ENCODE results near the gene ABL2.
"Not testable (repeated sequence)": the region's sequence is repeated elsewhere in the genome, so short reads cannot be mapped to it uniquely, and the experiment has no call there.

The ABL2 gene

GRCh38 chr1:179167955-179168354, 61.5 kb downstream of the ABL2 start:
- ATAC-seq, result no peak

GRCh38 chr1:179167418-179167777, 62.1 kb downstream of the ABL2 start:
- no peak for ATAC-seq

GRCh38 chr1:179166663-179167417, 62.6 kb downstream of the ABL2 start:
- no peak for ATAC-seq

- no peak for ATAC-seq
Observed at GRCh38 chr1:179164494-179164893, 65.0 kb downstream of the ABL2 start.

DNA sequence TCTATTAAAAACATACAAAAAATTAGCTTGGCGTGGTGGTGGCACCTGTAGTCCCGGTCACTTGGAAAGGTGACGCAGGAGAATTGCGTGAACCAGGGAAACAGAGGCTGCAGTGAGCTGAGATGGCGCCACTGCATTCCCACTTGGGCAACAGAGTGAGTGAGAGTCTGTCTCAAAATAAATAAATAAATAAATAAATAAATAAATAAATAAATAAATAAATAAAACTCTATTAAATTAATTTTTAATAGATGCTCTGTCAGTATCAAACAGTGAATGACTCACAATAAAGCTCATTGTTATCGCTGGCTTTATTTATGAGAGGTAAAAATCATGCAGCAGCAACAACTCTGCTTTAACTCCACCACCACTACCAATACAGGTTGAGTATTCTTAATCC, 72.8 kb downstream of the ABL2 start:
- ATAC-seq, result no peak

DNA sequence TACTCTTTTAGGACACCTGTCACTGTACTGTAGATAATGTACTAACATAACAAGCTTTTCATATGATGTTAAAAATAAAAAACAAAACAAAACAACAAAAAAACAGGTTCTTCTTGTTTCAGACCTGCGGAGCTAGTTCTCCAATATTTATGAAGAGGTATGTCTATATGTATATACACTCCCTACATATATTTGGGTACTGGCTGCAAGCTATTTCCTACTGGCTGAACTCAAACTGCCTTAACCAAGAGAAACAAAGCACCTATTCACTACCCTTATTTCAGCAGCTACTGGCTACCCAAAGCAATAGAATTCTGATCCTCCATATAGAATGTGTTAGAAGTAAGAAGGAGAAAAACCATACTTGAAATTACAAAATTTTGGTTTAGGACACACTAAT, 73.5 kb downstream of the ABL2 start:
- ATAC-seq, result no peak

- no peak for ATAC-seq
Observed at GRCh38 chr1:179155615-179156014, 73.9 kb downstream of the ABL2 start.

DNA sequence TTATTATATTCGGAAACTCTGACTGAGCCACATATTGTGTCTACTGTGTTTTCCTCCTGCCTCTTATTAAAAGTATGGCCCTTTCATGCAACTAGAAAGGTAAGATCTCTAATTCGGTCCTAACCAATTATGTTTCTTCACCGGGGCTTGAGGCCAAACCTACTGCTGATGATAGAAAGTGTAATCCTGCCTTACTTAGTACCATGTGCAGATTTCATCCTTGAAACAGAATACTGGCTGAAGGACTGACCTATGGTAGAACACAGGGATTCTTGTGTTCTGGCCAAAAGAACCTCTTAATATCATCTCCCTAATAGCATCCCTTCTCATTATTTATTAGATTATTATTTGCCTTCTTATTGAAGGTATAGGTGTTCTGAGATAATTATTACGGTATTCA, 75.0 kb downstream of the ABL2 start:
- no peak for ATAC-seq

DNA sequence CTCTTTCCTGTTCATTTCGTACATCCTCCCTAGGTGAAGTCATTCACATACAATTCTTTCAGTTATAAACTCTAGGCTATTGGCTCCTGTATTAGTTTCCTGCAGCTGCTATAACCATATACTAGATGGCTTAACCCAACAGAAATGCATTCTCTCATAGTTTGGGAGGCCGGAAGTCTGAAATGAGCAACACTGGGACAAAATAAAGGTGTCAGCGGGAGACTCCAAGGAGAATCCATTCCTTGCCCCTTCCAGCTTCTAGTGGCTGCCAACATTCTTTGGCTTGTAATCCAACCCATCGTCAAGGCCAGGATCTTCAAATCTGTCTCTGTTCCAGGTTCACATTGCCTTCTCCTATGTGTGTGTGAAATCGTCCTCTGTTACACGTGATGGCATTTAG, 76.3 kb downstream of the ABL2 start:
- ATAC-seq, result no peak

GRCh38 chr1:179151908-179152682, 77.4 kb downstream of the ABL2 start:
- ATAC-seq, result no peak

GRCh38 chr1:179146911-179147310, 82.6 kb downstream of the ABL2 start:
- no peak for ATAC-seq

DNA sequence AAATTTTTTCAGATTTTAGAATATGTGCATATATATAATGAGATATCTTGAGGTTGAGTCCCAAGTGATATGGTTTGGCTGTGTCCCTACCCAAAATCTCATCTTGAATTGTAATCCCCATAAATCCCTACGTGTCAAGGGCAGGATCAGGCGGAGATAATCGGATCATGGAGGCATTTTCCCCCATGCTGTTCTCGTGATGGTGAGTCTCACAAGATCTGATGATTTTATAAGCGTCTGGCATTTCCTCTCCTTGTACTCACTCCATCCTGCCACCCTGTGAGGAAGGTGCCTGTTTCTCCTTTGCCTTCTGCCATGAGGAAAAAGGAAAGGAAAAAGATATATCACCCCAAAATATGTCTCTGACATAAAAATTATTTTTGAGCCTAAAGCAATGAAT, 83.0 kb downstream of the ABL2 start:
- no peak for ATAC-seq

DNA sequence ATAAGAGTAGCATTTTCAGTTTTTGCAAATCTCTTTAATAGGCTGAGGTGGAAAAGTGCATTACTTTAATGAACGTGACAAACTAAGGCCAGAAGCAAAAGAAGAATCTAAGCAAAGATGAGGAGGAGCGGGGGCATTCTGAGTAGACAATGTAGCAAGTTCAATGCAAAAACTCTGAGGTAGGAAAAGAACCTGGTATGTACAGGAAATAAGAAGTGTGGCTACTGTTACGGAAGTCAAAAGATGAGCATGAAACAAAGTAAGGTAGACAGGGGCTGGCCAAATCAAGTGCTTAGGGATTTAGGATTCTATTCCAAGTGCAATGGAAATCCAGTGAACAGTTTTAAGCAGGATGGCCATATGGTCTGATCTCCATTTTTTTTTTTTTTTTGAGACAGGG, 84.0 kb downstream of the ABL2 start:
- ATAC-seq, result no peak

GRCh38 chr1:179144626-179145025, 84.9 kb downstream of the ABL2 start:
- no peak for ATAC-seq

GRCh38 chr1:179143322-179143721, 86.2 kb downstream of the ABL2 start:
- peak in 1 of 2 donors; percentile 34 for ATAC-seq

DNA sequence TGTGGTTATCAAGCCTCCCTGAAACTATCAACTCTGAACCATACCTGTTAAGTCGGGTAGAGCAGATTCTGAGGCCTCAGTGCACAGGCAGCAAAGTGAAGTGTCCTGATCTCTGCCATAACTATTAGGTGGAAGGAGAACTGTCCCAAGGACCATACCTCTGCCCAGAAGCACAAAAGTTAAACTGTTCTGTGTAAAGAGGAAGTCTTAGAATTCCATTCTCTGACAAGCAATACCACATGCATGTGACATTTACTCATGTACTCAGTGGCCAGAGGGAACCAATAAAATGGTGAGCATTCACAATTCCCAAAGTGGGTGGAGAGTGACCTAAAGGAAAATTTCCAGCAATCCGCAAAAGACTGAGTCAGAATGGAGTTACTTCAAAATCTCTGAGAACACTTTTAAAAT, 86.6 kb downstream of the ABL2 start:
- no peak for ATAC-seq

DNA sequence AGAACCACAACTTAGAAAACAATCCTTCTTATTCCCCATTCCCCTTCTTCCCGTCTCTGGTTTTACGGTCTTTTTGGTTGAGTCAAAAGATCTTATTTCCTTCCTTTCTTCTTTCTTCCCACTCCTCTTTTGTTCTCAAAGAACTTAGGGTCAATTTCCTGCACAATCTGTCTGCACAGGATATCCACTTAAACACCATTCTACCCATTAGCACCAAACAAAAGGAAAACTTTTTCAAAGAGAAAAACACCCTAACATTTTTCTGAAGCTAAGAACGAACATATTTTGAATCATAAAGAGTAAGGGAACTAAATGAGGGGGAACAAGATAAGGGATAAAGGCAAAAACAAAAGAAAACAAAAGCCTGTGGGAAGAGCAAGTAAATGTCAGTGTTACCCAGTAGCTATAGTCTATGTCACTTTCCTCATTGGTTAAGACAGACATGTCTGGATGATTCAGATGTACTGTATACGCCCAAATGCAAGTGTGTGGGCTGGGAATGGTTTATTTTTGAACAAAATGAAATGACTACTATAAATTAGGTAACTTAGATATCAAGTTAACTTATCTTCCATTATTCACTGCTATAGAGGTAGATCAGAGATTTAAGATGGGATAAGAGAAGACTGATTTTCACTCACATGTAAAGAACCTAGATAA, 87.8 kb downstream of the ABL2 start:
- peak; percentile 87 to 95 for ATAC-seq

- ATAC-seq, result not testable (repeated sequence)
Observed at GRCh38 chr1:179138755-179139154, 90.7 kb downstream of the ABL2 start.

DNA sequence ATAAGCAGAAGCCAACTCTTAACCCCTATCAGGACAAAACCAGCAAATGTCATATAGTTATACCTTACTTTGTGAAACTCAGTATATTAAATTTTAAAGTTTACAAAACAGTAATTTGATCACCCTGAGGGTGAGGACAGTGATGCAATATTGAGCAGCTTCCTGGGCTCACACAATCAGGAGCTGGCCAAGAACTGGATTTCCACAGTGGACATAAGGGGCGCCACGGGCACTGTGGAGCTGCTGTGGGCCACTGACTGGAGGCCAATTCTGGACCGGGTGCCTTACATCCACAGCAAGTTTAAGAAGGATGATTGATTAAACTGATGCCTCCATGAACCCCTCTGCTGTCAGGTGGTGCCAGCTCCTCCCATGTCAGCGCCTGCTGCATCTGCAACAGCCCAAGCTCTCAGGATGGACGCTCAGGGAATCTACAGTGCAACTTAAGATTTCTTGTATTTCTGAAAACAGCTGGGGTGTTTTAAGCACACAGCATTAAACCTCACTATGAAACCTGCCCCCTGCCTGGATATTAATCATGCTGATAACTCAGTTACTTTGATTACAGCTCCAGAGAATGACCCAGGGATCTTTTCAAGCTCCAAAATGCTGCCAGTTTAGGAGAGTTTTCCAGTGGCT, 91.7 kb downstream of the ABL2 start:
- ATAC-seq, result no peak

DNA sequence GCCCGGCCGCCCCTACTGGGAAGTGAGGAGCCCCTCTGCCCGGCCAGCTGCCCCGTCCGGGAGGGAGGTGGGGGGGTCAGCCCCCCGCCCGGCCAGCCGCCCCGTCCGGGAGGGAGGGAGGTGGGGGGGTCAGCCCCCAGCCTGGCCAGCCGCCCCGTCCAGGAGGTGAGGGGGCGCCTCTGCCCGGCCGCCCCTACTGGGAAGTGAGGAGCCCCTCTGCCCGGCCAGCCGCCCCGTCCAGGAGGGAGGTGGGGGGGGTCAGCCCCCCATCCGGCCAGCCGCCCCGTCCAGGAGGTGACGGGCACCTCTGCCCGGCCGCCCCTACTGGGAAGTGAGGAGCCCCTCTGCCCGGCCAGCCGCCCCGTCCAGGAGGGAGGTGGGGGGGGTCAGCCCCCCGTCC, 93.8 kb downstream of the ABL2 start:
- not testable (repeated sequence) for ATAC-seq

- ATAC-seq, result not testable (repeated sequence)
Observed at GRCh38 chr1:179135168-179135567, 94.3 kb downstream of the ABL2 start.

DNA sequence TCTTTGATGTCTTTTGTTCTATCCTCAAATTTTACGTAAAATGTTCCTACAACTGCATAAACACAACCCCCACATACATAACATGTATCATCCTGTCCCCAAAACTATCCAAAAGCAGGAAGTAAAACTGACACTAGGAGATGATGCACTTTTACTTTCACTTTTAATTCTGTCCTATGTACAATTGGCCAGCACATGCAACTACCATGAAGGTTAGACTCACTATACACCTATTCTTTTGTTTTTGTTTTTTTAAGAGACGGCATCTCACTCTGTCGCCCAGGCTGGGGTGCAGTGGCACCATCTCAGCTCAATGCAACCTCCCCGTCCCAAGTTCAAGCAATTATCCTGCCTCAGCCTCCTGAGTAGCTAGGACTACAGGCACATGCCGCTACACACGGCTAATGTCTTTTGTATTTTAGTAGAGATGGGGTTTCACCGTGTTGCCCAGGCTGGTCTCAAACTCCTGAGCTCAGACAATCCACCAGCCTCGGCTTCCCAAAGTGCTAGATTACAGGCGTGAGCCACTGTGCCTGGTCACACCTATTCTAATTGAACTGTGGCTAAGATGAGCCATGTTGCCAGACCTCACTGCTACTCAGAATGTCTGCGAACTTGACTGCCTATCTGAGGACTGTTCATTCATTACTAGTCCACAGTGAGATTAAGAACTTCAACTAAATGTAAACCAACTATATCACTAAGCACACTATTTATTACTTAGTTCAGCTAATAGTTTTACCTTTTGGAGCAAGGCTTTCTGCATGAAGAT, 99.6 kb downstream of the ABL2 start:
- peak; percentile 91 to 97 for ATAC-seq

DNA sequence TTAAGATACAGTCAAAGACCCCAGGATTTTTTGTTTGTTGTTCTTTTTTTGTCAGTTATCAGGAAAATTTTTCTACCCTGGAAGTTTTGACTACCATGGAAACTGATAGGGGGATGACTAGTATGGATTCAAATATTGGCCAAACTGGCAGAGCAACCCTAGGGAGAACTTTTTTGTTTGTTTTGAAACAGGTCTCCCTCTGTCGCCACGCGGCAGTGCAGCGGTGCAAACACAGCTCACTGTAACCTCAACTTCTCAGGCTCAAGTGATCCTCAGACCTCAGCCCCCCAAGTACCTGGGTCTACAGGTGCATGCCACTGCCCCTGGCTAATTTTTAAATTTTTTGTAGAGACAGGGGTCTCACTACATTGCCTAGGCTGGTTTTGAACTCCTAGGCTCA, 101.0 kb downstream of the ABL2 start:
- no peak for ATAC-seq
